Duodenal mucosa (tissue), 2 donors: Measurements from ENCODE around the gene STPG1.
"Not testable (repeated sequence)": the region's sequence is repeated elsewhere in the genome, so short reads cannot be mapped to it uniquely, and the experiment has no call there.

ENCODE experiments used
- H3K27ac ChIP-seq: one replicate; pipeline ENCODE4 v1.7.0; 2013; ENCODE audit warnings: low read depth, low read length
- H3K27me3 ChIP-seq, 2 donors: one replicate each; pipeline ENCODE4 v1.7.0; 2013; ENCODE audit warnings: low read length in 2 of 2, control low read depth in 1 of 2; ENCODE audit not compliant: insufficient read depth in 2 of 2, control insufficient read depth in 1 of 2
- H3K36me3 ChIP-seq, 2 donors: one replicate each; pipeline ENCODE4 v1.7.0; 2013; ENCODE audit warnings: low read length in 2 of 2, control low read depth in 1 of 2; ENCODE audit not compliant: insufficient read depth in 2 of 2, control insufficient read depth in 1 of 2
- H3K4me1 ChIP-seq, 2 donors: one replicate each; pipeline ENCODE4 v1.7.0; 2013; ENCODE audit warnings: low read length in 2 of 2, control low read depth in 1 of 2; ENCODE audit not compliant: insufficient read depth in 2 of 2, control insufficient read depth in 1 of 2
- H3K4me3 ChIP-seq, 2 donors: one replicate each; pipeline ENCODE4 v1.7.0; 2013; ENCODE audit warnings: low read length in 2 of 2, low read depth in 1 of 2
- H3K9ac ChIP-seq, 2 donors: one replicate each; pipeline ENCODE4 v1.7.0; 2013; ENCODE audit warnings: low read length in 2 of 2, low read depth in 1 of 2
- H3K9me3 ChIP-seq, 2 donors: one replicate each; pipeline ENCODE4 v1.7.0; 2013; ENCODE audit warnings: low read length in 2 of 2, control low read depth in 1 of 2; ENCODE audit not compliant: control insufficient read depth in 1 of 2

Gene STPG1, protein sequence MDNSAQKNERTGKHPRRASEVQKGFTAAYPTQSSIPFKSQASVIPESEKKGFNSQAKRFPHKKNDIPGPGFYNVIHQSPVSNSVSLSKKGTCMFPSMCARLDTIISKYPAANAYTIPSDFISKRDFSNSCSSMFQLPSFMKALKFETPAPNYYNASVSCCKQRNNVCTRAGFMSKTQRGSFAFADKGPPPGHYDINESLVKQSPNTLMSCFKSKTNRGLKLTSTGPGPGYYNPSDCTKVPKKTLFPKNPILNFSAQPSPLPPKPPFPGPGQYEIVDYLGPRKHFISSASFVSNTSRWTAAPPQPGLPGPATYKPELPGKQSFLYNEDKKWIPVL

DNA sequence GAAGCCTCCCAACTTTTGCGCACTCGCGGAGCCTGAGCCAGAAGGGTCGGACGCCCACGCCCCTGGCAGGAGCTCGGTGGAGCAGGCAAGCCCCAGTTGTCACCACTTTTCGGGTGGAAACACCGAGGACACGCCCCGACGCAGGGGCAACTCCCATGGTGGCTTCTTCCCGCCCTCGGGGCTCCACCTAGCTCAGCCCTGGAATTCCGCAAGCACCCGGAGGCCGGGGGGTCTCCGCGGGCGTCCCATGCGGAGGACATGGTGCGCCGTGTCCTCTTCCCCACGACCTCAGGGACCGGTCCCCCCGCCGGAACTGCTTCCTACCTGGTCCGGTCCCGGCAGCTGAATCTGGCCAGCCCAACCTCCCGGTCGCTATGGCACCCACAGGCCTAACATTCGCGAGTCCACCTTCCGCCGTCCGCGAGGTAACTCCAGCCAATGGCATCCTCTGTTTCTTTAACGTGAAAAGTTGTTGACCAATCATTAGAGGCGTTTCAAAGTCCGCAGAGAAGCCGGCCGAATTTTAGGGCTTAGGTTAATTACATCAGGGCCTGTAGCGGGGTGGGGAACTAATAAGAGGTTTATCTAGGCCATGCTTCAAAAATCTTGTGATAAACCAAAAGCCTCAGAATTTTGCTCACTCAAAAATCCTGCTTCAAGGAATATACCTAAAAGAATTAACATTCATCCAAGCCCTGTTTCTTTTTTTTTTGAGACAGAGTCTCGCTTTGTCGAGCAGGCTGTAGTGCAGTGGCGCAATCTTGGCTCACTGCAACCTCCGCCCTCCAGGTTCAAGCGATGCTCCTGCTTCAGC is at the start of gene STPG1:
STPG1 (minus strand) TSS at position 433 of the 814 bp plus-strand sequence. CDS start 12,394 bp downstream, outside the sequence.
- Histone ChIP-seq H3K4me3 (peak within 1 kb of the TSS; percentile 76 to 90), H3K9ac (peak within 1 kb of the TSS; percentile 68 to 83), H3K27ac (peak within 1 kb of the TSS; percentile 65), H3K27me3 (no peaks in the 10 kb centered on the region), H3K4me1 (peaks cover 36 to 51% of the 10 kb centered on the region in 2 donors), H3K36me3 (no peaks in the 10 kb centered on the region), H3K9me3 (no peaks in the 10 kb centered on the region)

DNA sequence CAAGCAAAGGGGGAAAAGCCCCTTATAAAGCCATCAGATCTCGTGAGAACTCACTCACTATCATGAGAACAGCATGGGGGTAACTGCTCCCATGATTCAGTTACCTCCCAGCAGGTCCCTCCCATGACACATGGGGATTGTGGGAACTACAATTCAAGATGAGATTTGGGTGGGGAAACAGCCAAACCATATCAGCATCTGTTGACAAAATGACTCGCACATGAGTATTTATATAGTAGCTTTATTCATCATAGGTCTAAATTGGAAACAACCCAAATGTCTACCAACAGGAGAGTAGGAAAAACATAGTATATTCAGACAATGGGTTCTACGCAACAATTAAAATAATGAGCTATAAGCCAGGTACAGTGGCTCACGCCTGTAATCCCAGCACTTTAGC is 48.5 kb upstream of the STPG1 start:
- H3K4me3 ChIP-seq, H3K9me3 ChIP-seq, H3K4me1 ChIP-seq, H3K27me3 ChIP-seq, H3K9ac ChIP-seq, H3K27ac ChIP-seq: not testable (repeated sequence)
- peaks cover 30 to 64% of the 10 kb centered on the region in 2 donors for H3K36me3 ChIP-seq

- Histone ChIP-seq H3K27ac (no peak overlapping the region), H3K4me1 (no peaks in the 10 kb centered on the region), H3K27me3 (no peaks in the 10 kb centered on the region), H3K9ac (no peak overlapping the region), H3K36me3 (peaks cover 31 to 67% of the 10 kb centered on the region in 2 donors), H3K9me3 (no peaks in the 10 kb centered on the region), H3K4me3 (no peak overlapping the region)
These were observed 46.1 kb upstream of the STPG1 start for GRCh38 chr1:24459551-24460266.

GRCh38 chr1:24457866-24458265 is 44.3 kb upstream of the STPG1 start:
- H3K27ac ChIP-seq, result no peak overlapping the region
- H3K9ac ChIP-seq, result no peak overlapping the region
- no peak overlapping the region for H3K4me3 ChIP-seq
- H3K36me3 ChIP-seq, result peaks cover 25 to 73% of the 10 kb centered on the region in 2 donors
- H3K4me1 ChIP-seq, result no peaks in the 10 kb centered on the region
- no peaks in the 10 kb centered on the region for H3K9me3 ChIP-seq
- H3K27me3 ChIP-seq, result no peaks in the 10 kb centered on the region

- H3K27ac ChIP-seq, result no peak overlapping the region
- no peak overlapping the region for H3K9ac ChIP-seq
- H3K9me3 ChIP-seq, result no peaks in the 10 kb centered on the region
- no peak overlapping the region for H3K4me3 ChIP-seq
- H3K4me1 ChIP-seq, result no peaks in the 10 kb centered on the region
- peaks cover 37 to 87% of the 10 kb centered on the region in 2 donors for H3K36me3 ChIP-seq
- no peaks in the 10 kb centered on the region for H3K27me3 ChIP-seq
These were observed 41.7 kb upstream of the STPG1 start for GRCh38 chr1:24455272-24455671.

- Histone ChIP-seq H3K27me3 (no peaks in the 10 kb centered on the region), H3K9me3 (no peaks in the 10 kb centered on the region), H3K4me3 (no peak overlapping the region), H3K9ac (no peak overlapping the region), H3K36me3 (peaks cover 35 to 87% of the 10 kb centered on the region in 2 donors), H3K4me1 (no peaks in the 10 kb centered on the region), H3K27ac (no peak overlapping the region)
These were observed 41.1 kb upstream of the STPG1 start for GRCh38 chr1:24454673-24455072.

DNA sequence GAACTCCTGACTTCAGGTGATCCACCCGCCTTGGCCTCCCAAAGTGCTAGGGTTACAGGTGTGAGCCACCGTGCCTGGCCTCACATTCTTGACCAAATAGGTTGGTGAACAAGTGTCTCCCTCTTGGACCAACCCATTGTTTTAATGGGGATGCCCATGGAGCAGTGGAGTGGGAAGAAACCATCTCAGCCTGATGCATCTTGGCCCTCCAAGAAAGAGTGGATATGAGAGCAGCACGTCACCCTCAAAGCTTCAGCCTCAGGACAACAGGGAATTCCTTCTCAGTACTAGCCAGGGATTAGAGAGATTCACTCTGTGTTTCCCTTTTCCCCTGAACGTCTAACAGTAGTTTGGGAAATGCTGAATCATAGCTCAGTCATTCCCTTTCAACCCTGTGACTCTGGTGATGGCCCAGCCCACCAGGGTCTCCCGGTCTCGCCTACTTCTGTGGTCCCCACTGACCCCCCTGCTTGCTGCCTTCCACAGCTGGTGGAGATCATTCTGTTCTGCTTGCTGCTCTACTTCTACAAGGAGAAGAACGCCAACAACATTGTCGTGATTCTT is 39.4 kb upstream of the STPG1 start:
- Histone ChIP-seq H3K4me3 (no peak overlapping the region), H3K27ac (no peak overlapping the region), H3K4me1 (no peaks in the 10 kb centered on the region), H3K36me3 (peaks cover 35 to 77% of the 10 kb centered on the region in 2 donors), H3K9ac (no peak overlapping the region), H3K27me3 (no peaks in the 10 kb centered on the region), H3K9me3 (no peaks in the 10 kb centered on the region)

DNA sequence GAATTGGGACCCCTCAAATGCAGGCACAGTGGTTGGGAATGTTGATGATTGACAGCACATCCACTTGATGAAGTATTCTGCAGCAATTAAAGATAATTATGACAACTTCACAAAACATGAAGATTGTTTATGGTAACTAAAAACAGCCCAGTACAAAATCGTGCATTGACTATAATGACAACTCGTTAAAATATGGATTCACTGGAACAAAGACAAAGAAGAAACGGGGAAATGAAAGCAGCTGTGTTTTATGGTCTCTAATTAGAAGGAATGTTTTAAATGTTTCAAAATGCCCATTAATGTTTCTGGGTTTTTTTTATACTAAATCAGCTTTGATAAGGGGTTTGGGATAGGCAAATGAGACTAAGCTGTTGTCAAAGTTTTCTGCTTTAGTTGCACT is 38.2 kb upstream of the STPG1 start:
- Histone ChIP-seq H3K27me3 (no peaks in the 10 kb centered on the region), H3K9me3 (no peaks in the 10 kb centered on the region), H3K4me1 (no peaks in the 10 kb centered on the region), H3K9ac (no peak overlapping the region), H3K27ac (no peak overlapping the region), H3K36me3 (peaks cover 32 to 64% of the 10 kb centered on the region in 2 donors), H3K4me3 (no peak overlapping the region)

DNA sequence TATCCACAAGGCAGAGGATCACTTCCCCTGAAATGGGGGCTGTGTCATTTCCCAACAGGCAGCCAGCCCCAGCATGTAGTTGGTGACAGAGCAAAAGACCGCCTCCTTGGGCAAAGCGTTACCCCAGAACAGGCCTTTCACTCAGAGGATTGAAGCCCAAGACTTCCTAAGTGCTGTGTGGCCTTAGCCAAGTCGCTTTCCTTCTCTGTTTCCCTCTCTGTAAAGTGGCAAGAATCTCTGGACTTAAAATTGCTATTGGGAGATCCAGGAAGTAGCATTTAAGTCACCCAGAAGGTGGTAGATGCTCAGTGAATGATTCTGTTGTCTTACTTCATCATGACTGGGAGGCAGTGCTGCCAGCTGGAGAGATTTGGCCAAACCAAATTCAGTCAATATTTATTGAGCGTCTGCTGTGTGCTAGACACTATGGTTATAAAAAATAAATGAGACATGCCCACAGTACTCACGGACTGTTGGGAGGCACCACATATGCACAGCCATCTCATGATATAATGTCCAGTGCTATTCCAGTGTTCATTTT is 37.3 kb upstream of the STPG1 start:
- no peak overlapping the region for H3K27ac ChIP-seq
- peaks cover 30 to 63% of the 10 kb centered on the region in 2 donors for H3K36me3 ChIP-seq
- no peak overlapping the region for H3K4me3 ChIP-seq
- no peaks in the 10 kb centered on the region for H3K4me1 ChIP-seq
- no peaks in the 10 kb centered on the region for H3K9me3 ChIP-seq
- H3K9ac ChIP-seq, result no peak overlapping the region
- H3K27me3 ChIP-seq, result no peaks in the 10 kb centered on the region
